HG03097 (cell line): ENCODE data around the gene IP6K3.

Experiments
- ATAC-seq: cut with Tn5 transposase; IDR thresholded peaks from one replicate; pipeline ENCODE4 v1.9.1; 2021; ENCODE audit not compliant: unreplicated experiment, low FRiP score

IP6K3 gene

GRCh38 chr6:33761922-33762629 is 15.4 kb upstream of the IP6K3 start:
- no peak for ATAC-seq

DNA sequence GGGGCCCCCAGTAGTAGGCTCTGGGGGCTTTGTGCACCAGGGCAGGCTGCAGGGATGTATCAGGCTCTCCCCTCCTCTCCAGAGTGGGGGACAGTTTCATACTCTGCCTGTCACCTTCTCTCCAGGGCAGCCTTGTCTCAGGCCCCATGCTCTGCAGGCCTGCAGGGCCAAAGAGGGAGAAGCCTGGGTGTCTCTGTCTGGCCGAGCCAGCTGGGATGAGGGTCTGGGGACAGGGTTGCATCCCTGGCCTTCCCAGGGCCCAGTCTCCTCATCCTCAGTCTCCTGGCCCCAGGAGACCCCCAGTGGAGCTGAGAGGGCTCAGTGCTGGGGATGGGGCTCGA is 14.8 kb upstream of the IP6K3 start:
- ATAC-seq = no peak

- no peak for ATAC-seq
These were observed 13.4 kb upstream of the IP6K3 start for GRCh38 chr6:33759887-33760629.

DNA sequence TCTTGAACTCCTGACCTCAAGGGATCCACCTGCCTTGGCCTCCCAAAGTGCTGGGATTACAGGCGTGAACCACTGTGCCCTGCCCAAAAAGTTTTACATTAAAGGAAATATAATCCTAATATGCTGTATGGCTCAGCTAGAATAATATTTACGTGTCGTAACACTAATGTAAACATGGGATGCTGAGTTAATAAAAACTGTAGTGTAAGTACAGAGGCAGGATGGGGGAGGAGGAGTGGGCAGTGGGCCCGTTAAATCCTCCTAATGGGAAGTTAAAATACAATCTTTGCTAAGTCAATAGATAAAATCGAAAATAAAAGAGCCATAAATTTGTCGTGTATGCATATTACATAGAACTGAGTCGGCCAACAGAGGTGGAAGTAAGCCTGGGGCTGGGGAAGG is 12.1 kb upstream of the IP6K3 start:
- ATAC-seq = no peak

- ATAC-seq = no peak
These were observed 11.2 kb upstream of the IP6K3 start for GRCh38 chr6:33757906-33758305.

DNA sequence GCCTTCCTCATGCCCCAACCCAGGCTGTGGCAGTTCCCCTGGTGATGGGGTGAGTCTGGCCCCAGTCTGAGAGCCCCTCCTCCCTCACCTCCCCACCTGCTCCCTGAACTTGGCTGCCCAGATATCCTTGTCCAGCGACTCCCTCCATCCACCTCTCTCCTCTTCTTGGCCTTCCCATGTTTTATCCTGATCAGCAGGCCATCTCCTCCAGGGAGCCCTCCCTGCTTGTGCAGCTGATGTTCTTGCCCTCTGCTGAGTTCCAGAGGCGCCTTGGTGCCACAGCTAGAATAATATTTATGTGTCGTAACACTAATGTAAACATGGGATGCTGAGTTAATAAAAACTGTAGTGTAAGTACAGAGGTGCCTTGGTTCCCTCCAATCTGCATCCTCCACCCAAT is 10.4 kb upstream of the IP6K3 start:
- no peak for ATAC-seq

DNA sequence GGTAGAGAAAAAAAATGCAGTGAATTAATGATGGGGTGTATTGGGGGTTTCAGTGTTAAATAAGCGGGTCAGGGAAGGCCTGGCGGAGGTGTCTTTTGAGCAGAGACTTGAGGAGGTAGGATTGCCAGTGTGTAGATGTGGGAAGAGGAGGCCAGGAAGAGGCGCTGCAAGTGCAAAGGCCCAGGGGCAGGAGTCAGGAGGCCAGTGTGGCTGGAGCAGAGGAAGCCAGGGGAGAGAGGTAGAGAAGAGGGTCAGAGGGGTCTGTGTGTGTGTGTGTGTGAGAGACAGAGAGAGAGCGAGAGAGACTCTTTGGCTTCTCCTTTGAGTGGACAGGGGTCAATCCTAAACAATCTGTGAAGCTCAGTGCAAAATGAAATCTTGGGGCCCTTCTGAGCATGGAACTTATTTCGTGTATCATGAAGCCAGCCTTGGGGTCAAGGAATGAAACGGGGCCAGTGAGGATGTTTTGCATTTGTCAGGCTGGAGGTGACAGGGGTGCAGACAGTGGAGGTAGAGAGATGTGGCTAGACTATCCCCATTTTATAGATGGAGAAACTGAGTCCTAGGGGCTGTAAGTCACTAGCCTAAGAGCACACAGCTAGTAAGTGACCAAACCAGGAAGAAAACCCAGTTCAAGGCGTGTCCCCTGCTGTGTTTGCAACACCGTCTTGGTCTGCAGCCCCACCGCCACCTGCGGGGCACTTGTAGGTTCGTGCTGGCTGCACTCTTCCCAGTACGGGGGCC is 9.7 kb upstream of the IP6K3 start:
- ATAC-seq = no peak

DNA sequence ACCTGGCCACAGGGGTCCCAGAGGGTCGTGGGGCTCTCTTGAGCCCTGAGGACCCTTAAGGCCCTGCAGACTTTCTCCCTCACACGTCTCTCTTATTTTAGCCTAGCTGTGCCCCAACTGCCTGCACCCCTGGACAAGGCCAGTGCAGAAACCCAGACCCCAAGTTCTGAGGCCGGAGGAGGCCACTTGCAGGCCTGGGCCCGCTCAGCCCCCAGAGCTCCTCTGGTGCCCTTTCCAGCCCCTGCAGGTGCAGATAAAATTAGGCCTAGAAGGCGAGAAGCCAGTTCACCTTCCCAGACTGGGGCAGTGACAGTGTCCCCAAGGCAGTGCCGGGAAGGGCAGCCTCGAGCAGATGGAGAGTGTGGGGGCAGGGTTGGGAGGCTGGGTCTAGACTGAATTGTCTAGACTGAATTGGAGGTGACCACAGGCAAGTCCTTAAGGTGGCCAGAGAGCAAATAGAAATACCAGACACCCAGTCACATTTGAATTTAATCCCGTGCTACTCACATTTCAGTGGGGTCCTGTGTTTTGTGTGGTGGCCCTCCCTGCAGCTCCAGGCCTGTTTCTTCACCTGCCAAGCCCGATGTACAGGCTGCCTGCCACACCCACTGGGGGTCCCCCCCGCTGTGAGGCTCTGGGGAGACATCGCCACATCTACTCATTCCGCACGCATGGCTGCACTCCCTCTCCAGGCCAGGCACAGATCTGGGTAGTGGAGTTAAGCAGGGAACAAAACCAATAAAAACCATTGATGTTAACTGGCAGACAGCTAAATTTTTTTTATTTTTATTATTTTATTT is 8.6 kb upstream of the IP6K3 start:
- ATAC-seq = no peak

DNA sequence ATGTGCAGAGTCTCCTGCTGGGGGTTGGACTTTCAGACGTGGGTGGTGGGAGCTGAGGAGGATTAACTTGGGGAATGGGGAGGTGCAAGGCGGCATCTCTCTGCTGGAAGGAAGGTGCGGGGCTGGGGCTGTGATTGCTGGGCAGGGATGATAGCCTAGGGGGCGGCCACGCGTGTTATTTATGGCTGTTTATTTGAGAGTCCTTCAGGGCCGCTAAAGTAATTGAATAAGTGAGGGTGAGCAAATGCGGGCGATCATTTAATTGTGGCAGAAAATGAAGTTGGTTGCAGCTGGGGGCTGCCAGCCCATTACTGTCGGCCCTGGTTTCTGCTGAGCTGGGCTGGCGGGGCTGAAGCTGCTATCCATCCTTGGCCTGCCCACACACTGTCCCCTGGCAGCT is 7.5 kb upstream of the IP6K3 start:
- no peak for ATAC-seq

DNA sequence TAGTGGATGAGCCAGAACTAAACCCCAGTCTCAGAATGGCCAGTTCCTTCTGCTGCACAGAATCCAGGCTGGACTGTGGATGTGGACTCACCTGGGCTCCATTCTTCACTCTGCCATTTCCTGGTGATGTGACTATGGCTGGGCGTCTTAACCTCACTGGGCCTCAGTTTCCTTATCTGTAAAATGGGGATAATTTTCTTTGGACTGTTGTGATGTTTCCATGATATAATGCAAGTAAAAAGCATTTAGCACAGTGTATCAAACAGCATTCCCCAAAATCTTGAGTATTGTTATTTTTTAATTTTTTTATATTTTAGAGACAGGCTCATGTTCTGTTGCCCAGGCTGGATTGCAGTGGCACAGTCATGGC is 5.9 kb upstream of the IP6K3 start:
- no peak for ATAC-seq

DNA sequence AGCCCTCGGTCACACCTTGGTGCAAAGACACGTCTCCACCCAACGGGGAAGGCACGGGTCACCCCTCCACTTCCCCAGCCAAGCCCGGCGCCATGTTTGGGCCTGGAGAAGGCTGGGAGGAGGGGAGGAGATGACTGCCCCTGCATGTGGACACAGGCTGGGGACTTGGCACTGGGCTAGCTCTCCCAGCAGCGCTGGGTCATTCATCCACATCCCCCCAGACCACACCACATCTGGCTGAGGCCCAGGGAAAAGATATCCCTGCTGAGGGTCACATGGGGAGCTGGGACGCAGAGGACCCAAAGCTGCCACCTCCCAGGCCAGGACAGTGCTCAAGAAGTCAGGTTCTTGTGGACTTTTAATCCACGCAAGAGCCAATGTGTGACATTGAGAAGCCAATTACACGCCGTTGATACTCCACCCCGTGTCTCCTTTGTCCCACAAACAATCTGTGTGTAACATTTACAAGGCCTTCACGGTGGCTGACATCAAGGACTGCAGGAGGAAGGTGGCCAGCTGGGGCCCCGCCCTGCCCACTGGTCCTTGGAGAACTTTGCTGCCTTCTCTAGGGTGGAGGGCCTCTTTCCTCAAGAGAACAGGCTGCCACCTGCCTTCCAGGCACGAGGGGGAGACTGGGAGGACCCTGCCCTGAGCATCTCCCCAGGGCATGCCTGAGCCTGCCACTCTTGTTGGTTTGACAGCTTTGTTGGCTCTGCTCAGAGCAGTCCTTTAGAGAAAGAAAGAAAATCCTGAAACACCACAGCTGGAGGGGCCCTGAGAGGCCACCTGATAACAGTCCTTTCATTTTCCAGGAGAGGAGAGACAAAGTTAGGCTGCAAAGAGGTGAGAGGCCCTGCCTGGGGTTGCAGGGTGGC is 5.3 kb upstream of the IP6K3 start:
- no peak for ATAC-seq

GRCh38 chr6:33750244-33750991 is 3.7 kb upstream of the IP6K3 start:
- ATAC-seq = no peak

DNA sequence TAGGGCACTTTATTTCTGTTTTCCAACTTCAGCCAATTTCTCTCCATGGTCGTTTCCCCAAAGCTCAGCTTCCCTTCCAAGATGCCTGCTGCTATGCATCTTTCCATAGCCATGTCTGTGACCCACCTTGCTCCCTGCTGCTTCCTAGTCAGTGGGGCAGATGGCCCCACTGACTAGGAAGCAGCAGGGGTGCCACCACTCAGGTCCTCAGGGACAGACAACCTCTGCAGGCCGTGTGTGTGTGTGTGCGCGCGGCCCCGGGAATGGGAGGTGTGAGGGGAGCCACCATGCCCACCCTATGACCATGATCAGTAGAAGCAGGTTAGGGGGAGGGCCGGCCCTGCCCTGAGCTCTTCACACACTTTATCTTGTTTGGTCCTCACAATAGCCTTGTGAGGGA is 2.7 kb upstream of the IP6K3 start:
- no peak for ATAC-seq

GRCh38 chr6:33748841-33749240 is 2.1 kb upstream of the IP6K3 start:
- no peak for ATAC-seq

- no peak for ATAC-seq
These were observed 1.1 kb upstream of the IP6K3 start for GRCh38 chr6:33747823-33748222.

DNA sequence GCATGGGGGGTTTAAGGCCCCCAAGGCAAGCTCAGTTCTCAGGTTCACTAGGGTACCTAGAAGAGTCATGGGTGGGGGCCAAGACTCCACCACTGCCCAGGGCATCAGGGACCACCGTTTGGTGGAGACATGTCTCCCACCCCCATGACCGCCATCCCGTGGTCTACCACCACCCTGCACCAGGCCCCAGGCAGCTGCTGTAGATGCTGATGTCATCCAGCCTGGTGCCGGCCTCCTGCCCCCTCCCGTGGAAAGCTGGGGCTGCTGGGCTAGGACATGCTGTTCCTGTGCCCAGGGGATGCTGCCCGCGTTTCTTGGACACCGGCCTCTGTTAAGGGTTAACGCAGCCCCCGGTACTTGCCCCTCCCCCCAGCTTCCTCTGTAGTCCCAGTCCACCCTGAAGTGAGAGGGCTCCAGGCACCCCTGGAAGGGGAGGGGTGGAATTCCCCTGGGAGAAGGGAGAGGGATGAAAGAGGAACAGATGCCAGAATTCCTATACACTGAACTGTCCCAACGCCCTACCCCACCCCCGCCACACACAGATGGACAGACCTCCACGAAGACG is 587 bp downstream of the IP6K3 start:
- ATAC-seq = no peak

GRCh38 chr6:33745548-33745947 is 1.2 kb downstream of the IP6K3 start:
- ATAC-seq = no peak

- no peak for ATAC-seq
These were observed 1.7 kb downstream of the IP6K3 start for GRCh38 chr6:33744895-33745546.
